HG02678 (cell line): ENCODE results near the gene EIF4G1.

Experiments used
- ATAC-seq: cut with Tn5 transposase; IDR thresholded peaks from one replicate; pipeline ENCODE4 v1.9.1; 2021; ENCODE audit warnings: mild to moderate bottlenecking, moderate library complexity; ENCODE audit not compliant: unreplicated experiment

EIF4G1 gene

GRCh38 chr3:184381261-184382224 lies 67.1 kb downstream of the EIF4G1 start:
- ATAC-seq, result no peak

- ATAC-seq, result no peak
These were observed 68.1 kb downstream of the EIF4G1 start for GRCh38 chr3:184382326-184383032.

- no peak for ATAC-seq
These were observed 68.8 kb downstream of the EIF4G1 start for GRCh38 chr3:184383033-184383740.

DNA sequence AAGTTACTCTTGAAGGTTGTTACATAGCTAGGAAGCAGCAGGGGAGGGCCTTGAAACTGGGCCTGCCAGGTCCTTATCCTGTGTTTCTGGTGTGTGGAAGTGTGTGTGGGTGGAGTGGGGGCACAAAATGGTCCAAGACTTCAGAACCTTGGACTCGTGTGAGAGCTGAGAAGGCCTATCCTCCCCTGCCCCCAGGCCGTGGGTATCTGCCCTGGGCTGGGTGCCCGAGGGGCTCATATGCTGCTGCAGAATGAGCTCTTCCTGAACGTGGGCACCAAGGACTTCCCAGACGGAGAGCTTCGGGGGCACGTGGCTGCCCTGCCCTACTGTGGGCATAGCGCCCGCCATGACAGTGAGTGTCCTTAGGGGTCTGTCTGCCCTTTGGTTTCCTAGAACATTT lies 69.9 kb downstream of the EIF4G1 start:
- ATAC-seq, result no peak
